Neural progenitor cell (in vitro differentiated cells): ENCODE data around the gene ZNF654. TPM values are rescaled to one million over a fixed set of nuclear protein-coding genes. Genes with fewer than 3 reads are reported as not detected.

Experiments used
- DNase-seq: peaks from one replicate; pipeline ENCODE4 v3.0.0-alpha.2; 2016; ENCODE audit warnings: low spot score
- H2AFZ ChIP-seq: fragments of 200-600 bp; sonication (generic); replicated peaks from 2 replicates; pipeline ENCODE4 v1.6.1; 2016; ENCODE audit warnings: antibody characterized with exemption
- H3F3A ChIP-seq: fragments of 200-600 bp; sonication (generic); 2 replicates; pipeline ENCODE4 v1.6.1; 2016; ENCODE audit warnings: antibody characterized with exemption, low read depth
- H3K27ac ChIP-seq: fragments of 200-600 bp; sonication (generic); 2 replicates; pipeline ENCODE4 v1.5.1; 2016; ENCODE audit warnings: mild to moderate bottlenecking
- H3K27me3 ChIP-seq: fragments of 200-600 bp; sonication (generic); 2 replicates; pipeline ENCODE4 v1.6.1; 2016; ENCODE audit warnings: mild to moderate bottlenecking, moderate library complexity
- H3K36me3 ChIP-seq: fragments of 200-600 bp; sonication (generic); 2 replicates; pipeline ENCODE4 v1.5.1; 2016
- H3K4me1 ChIP-seq: fragments of 200-600 bp; sonication (generic); 2 replicates; pipeline ENCODE4 v1.6.1; 2016; ENCODE audit warnings: mixed run types
- H3K4me2 ChIP-seq: fragments of 200-600 bp; sonication (generic); 2 replicates; pipeline ENCODE4 v1.6.1; 2016
- H3K4me3 ChIP-seq: fragments of 200-600 bp; sonication (generic); 2 replicates; pipeline ENCODE4 v1.5.1; 2016
- H3K79me2 ChIP-seq: fragments of 200-600 bp; sonication (generic); 2 replicates; pipeline ENCODE4 v1.6.1; 2016; ENCODE audit warnings: low read depth
- H3K9ac ChIP-seq: fragments of 200-600 bp; sonication (generic); 2 replicates; pipeline ENCODE4 v1.6.1; 2016
- H3K9me3 ChIP-seq: fragments of 200-600 bp; sonication (generic); 2 replicates; pipeline ENCODE4 v1.5.1; 2016; ENCODE audit warnings: low read depth
- H4K20me1 ChIP-seq: fragments of 200-600 bp; sonication (generic); 2 replicates; pipeline ENCODE4 v1.6.1; 2016; ENCODE audit warnings: low read depth
- H3K27ac Mint-ChIP-seq: 3 replicates; pipeline ENCODE4 v1.8.0; 2021; ENCODE audit warnings: mixed read lengths
- H3K27me3 Mint-ChIP-seq: 2 replicates; pipeline ENCODE4 v1.8.0; 2022; ENCODE audit warnings: low read depth, mild to moderate bottlenecking, inconsistent platforms, moderate library complexity, mixed read lengths; ENCODE audit not compliant: insufficient read depth
- H3K36me3 Mint-ChIP-seq: 3 replicates; pipeline ENCODE4 v1.8.0; 2021; ENCODE audit warnings: mixed read lengths
- H3K4me1 Mint-ChIP-seq: 3 replicates; pipeline ENCODE4 v1.8.0; 2021; ENCODE audit warnings: mixed read lengths
- H3K4me3 Mint-ChIP-seq: 3 replicates; pipeline ENCODE4 v1.8.0; 2021; ENCODE audit warnings: mild to moderate bottlenecking, moderate library complexity, mixed read lengths
- H3K9me3 Mint-ChIP-seq: 3 replicates; pipeline ENCODE4 v1.8.0; 2020; ENCODE audit warnings: mixed read lengths
- CTCF ChIP-seq: fragments of 200-600 bp; sonication (generic); IDR thresholded peaks from 2 replicates; pipeline ENCODE4 v1.5.1; 2017; ENCODE audit warnings: antibody characterized with exemption, mild to moderate bottlenecking
- EZH2 ChIP-seq: fragments of 200-600 bp; sonication (generic); IDR thresholded peaks from 2 replicates; pipeline ENCODE4 v1.6.1; 2017; ENCODE audit warnings: antibody characterized with exemption, mild to moderate bottlenecking, moderate library complexity
- EZH2phosphoT487 ChIP-seq: fragments of 200-600 bp; sonication (generic); IDR thresholded peaks from 2 replicates; pipeline ENCODE4 v1.6.1; 2017; ENCODE audit warnings: antibody characterized with exemption
- total RNA-seq: library from RNA; depleted of rRNA; stranded (reverse); fragments of >200 nt; gene quantifications from 2 replicates; pipeline ENCODE4 v1.2.3, GENCODE V29; 2015; ENCODE audit warnings: low replicate concordance

The ZNF654 gene
- total RNA-seq, 1 donor from 2014 or later, result 18.9 TPM

DNA sequence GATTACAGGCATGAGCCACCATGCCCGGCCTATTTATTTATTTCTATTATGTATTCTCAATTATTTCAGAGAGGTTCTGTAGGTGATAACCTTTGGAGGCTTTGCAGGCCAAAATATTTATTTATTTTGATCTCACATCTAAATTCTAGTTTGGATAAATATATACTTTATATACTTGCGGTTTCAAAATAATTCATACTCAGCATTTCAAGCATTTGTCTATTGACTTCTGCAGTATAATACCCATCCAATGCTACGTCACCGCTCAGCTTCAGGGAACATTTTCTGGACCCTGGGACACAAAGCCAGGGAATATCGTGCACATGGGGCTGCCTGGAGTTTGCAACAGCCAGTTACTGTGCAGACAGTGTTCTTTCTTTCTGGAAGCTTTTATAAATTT, 22.8 kb upstream of the ZNF654 start:
- no peaks in the 10 kb centered on the region for H3K36me3 Mint-ChIP-seq
- no peaks in the 10 kb centered on the region for H3K4me1 Mint-ChIP-seq
- Histone ChIP-seq H3K27ac (no peak overlapping the region), H4K20me1 (no peaks in the 10 kb centered on the region), H3K9me3 (no peaks in the 10 kb centered on the region), H3K4me2 (no peak overlapping the region), H3F3A (no peaks in the 10 kb centered on the region), H2AFZ (no peak overlapping the region), H3K4me3 (no peak overlapping the region), H3K9ac (no peak overlapping the region), H3K36me3 (no peaks in the 10 kb centered on the region), H3K27me3 (no peaks in the 10 kb centered on the region), H3K4me1 (no peaks in the 10 kb centered on the region), H3K79me2 (no peaks in the 10 kb centered on the region)
- no peak for TF ChIP-seq EZH2
- no peak for TF ChIP-seq CTCF
- TF ChIP-seq EZH2phosphoT487, result no peak
- no peak overlapping the region for H3K27ac Mint-ChIP-seq
- H3K4me3 Mint-ChIP-seq, result no peak overlapping the region
- H3K9me3 Mint-ChIP-seq, result no peaks in the 10 kb centered on the region
- DNase-seq, result no peak
- peaks cover 2% of the 10 kb centered on the region for H3K27me3 Mint-ChIP-seq

DNA sequence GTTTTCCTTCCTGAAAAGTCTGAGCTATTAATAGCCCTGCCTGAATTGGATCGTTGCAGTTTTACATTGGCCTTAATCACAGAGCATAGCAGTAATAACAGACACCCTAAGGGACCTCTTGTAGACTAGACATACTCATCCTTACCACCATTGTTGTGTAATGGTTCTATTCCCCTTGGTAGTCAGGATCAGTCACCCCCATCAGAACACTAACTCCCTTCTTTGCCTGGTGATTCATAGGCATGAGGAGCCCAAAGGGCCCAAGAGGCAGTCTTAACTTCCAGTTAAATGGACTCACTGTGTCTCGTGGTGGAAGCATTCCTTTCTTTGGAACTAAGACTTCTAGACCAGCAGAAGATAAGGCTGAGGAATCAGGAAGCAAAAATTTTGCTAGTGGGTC, 20.5 kb upstream of the ZNF654 start:
- no peak overlapping the region for H2AFZ ChIP-seq
- H4K20me1 ChIP-seq, result no peaks in the 10 kb centered on the region
- Mint-ChIP-seq H3K36me3 (no peaks in the 10 kb centered on the region), H3K27ac (no peak overlapping the region), H3K9me3 (no peaks in the 10 kb centered on the region), H3K4me3 (no peak overlapping the region), H3K27me3 (peaks cover 2% of the 10 kb centered on the region), H3K4me1 (no peaks in the 10 kb centered on the region)
- no peak overlapping the region for H3K4me2 ChIP-seq
- H3K27ac ChIP-seq, result no peak overlapping the region
- H3K4me1 ChIP-seq, result peaks cover 3% of the 10 kb centered on the region
- H3K79me2 ChIP-seq, result no peaks in the 10 kb centered on the region
- no peaks in the 10 kb centered on the region for H3K36me3 ChIP-seq
- no peaks in the 10 kb centered on the region for H3K9me3 ChIP-seq
- no peaks in the 10 kb centered on the region for H3F3A ChIP-seq
- TF ChIP-seq EZH2, result no peak
- no peak for TF ChIP-seq CTCF
- TF ChIP-seq EZH2phosphoT487, result no peak
- no peaks in the 10 kb centered on the region for H3K27me3 ChIP-seq
- no peak overlapping the region for H3K9ac ChIP-seq
- no peak for DNase-seq
- H3K4me3 ChIP-seq, result no peak overlapping the region

DNA sequence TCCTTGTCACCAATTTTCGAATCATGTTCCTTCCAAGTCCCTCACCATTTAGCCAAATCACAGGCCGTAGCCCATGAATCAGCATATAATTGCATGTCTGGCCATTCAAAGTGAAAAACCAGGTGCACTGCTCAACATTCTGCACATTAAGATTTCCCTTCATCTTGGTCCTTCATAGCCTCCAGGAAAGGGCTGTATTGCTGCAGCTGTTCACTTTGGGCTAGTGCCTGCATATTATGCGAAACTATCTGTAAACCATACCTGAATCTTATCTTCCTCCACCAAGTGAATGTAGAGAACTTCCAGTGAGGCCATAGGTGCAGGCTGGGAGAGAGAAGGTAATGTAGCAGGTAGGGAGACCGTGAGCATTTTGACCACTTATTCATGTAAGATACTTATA, 18.5 kb upstream of the ZNF654 start:
- no peak for DNase-seq
- Mint-ChIP-seq H3K9me3 (no peaks in the 10 kb centered on the region), H3K27me3 (peaks cover 2% of the 10 kb centered on the region), H3K27ac (no peak overlapping the region), H3K4me1 (no peaks in the 10 kb centered on the region), H3K4me3 (no peak overlapping the region), H3K36me3 (no peaks in the 10 kb centered on the region)
- Histone ChIP-seq H3K79me2 (no peaks in the 10 kb centered on the region), H4K20me1 (no peaks in the 10 kb centered on the region), H2AFZ (no peak overlapping the region), H3K4me3 (no peak overlapping the region), H3K4me1 (peaks cover 3% of the 10 kb centered on the region), H3K9ac (no peak overlapping the region), H3K9me3 (no peaks in the 10 kb centered on the region), H3K27me3 (no peaks in the 10 kb centered on the region), H3F3A (no peaks in the 10 kb centered on the region), H3K27ac (no peak overlapping the region), H3K36me3 (no peaks in the 10 kb centered on the region), H3K4me2 (no peak overlapping the region)
- no peak for TF ChIP-seq EZH2
- TF ChIP-seq CTCF, result no peak
- no peak for TF ChIP-seq EZH2phosphoT487
